Measurements from ENCODE around the gene PGC. TPM values are rescaled to one million over a fixed set of nuclear protein-coding genes. Genes with fewer than 3 reads are reported as not detected.

Gene PGC
- total RNA-seq, 1 donor from 2014 or later = not detected

DNA sequence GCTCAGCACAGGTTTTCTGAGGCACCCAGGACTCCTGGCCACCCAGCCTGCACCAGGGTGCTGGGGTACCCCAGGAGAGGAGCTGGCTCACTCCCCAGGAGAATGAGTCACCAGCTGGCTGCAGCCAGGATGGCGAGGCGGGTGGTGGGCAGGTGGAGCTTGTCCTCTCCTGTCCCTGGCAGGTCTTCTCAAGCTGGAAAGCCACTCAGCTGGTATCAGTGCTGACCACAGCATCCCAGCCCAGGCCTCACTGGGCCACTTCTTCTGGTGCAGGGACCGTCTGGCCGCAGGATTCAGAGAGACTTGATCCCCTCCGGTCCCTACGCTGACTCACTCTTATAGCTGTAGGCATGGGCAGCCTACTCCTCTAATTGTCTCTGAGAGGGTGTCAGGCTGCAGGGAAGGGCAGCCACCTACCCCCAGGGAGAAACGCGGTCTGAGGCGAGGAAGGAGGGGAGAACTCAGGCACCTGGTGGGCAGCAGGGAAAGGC is 34.0 kb downstream of the PGC start:
- H3K27me3 ChIP-seq (ENCODE audit: low read depth) = no peaks in the 10 kb centered on the region
- no peaks in the 10 kb centered on the region for H3K36me3 ChIP-seq
- H3K9me3 ChIP-seq (replicated peaks) = no peaks in the 10 kb centered on the region
- peak overlapping the region; percentile 92 for H3K27ac ChIP-seq (replicated peaks)
- peak overlapping the region; percentile 22 for H3K4me3 ChIP-seq
- peaks cover 100% of the 10 kb centered on the region for H3K4me1 ChIP-seq
- no peak for TF ChIP-seq CTCF (IDR thresholded peaks at IDR 0.05; ENCODE audit: borderline replicate concordance)
- intact Hi-C loops (cut with micrococcal nuclease) = no loop called here
- peak; percentile 70 for DNase-seq

- H3K36me3 ChIP-seq = no peaks in the 10 kb centered on the region
- peaks cover 100% of the 10 kb centered on the region for H3K4me1 ChIP-seq
- TF ChIP-seq CTCF (IDR thresholded peaks at IDR 0.05; ENCODE audit: borderline replicate concordance) = peak; percentile 20
- H3K27me3 ChIP-seq (ENCODE audit: low read depth) = no peaks in the 10 kb centered on the region
- peak; percentile 80 for DNase-seq
- peak overlapping the region; percentile 22 for H3K4me3 ChIP-seq
- H3K27ac ChIP-seq (replicated peaks) = peak overlapping the region; percentile 92
- intact Hi-C loops (cut with micrococcal nuclease) = no loop called here
- no peaks in the 10 kb centered on the region for H3K9me3 ChIP-seq (replicated peaks)
Observed at GRCh38 chr6:41712651-41713103, 34.5 kb downstream of the PGC start.

- Histone ChIP-seq H3K27ac (replicated peaks) (peak overlapping the region; percentile 92), H3K9me3 (replicated peaks) (no peaks in the 10 kb centered on the region), H3K36me3 (no peaks in the 10 kb centered on the region), H3K4me1 (peaks cover 100% of the 10 kb centered on the region), H3K4me3 (no peak overlapping the region), H3K27me3 (ENCODE audit: low read depth) (no peaks in the 10 kb centered on the region)
- DNase-seq = no peak
- TF ChIP-seq CTCF (IDR thresholded peaks at IDR 0.05; ENCODE audit: borderline replicate concordance) = no peak
- intact Hi-C loops (cut with micrococcal nuclease) = no loop called here
Observed at GRCh38 chr6:41711323-41712038, 35.7 kb downstream of the PGC start.

- no peak for TF ChIP-seq CTCF (IDR thresholded peaks at IDR 0.05; ENCODE audit: borderline replicate concordance)
- Histone ChIP-seq H3K9me3 (replicated peaks) (no peaks in the 10 kb centered on the region), H3K27me3 (ENCODE audit: low read depth) (no peaks in the 10 kb centered on the region), H3K27ac (replicated peaks) (no peak overlapping the region), H3K36me3 (no peaks in the 10 kb centered on the region), H3K4me1 (peaks cover 100% of the 10 kb centered on the region), H3K4me3 (no peak overlapping the region)
- intact Hi-C loops (cut with micrococcal nuclease) = no loop called here
- DNase-seq = no peak
Observed at GRCh38 chr6:41709375-41709774, 37.8 kb downstream of the PGC start.

DNA sequence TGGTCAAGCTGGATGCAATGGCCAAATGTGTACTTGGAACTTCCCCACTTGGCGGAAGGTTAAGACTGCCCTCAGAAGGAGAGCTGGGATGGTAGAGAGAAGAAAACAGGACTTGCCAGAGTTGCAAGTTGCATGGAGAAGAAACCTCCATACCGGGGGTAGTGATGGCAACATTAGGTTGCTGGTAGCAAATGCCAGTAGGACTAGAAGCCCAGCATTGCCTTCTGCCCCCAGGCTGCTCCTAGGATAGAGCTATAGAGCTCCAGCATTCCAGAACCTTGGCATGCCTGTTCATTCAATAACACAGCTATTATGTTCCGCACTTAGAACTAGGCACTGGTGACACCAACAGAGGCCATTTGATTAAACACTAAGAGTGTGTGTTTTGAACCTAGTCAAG is 38.3 kb downstream of the PGC start:
- Histone ChIP-seq H3K27me3 (ENCODE audit: low read depth) (no peaks in the 10 kb centered on the region), H3K4me1 (peaks cover 100% of the 10 kb centered on the region), H3K36me3 (no peaks in the 10 kb centered on the region), H3K4me3 (no peak overlapping the region), H3K27ac (replicated peaks) (peak overlapping the region; percentile 90), H3K9me3 (replicated peaks) (no peaks in the 10 kb centered on the region)
- no peak for DNase-seq
- intact Hi-C loops (cut with micrococcal nuclease) = no loop called here
- no peak for TF ChIP-seq CTCF (IDR thresholded peaks at IDR 0.05; ENCODE audit: borderline replicate concordance)

Measured in left ventricle myocardium inferior (tissue), 1 donor.